GM21367 (cell line): ENCODE measurements around the gene PHF3.
"Not testable (repeated sequence)": the region's sequence is repeated elsewhere in the genome, so short reads cannot be mapped to it uniquely, and the experiment has no call there.

Experiments
- ATAC-seq: cut with Tn5 transposase; IDR thresholded peaks from one replicate; pipeline ENCODE4 v1.9.1; 2021; ENCODE audit not compliant: unreplicated experiment

The PHF3 gene

GRCh38 chr6:63706630-63707029 is 71.0 kb downstream of the PHF3 start:
- ATAC-seq = no peak

- no peak for ATAC-seq
These were observed 73.0 kb downstream of the PHF3 start for GRCh38 chr6:63708631-63709030.

GRCh38 chr6:63709148-63709547 is 73.5 kb downstream of the PHF3 start:
- no peak for ATAC-seq

- ATAC-seq = no peak
These were observed 77.7 kb downstream of the PHF3 start for GRCh38 chr6:63713332-63713731.

GRCh38 chr6:63714091-63714490 is 78.5 kb downstream of the PHF3 start:
- no peak for ATAC-seq

GRCh38 chr6:63716169-63716568 is 80.6 kb downstream of the PHF3 start:
- no peak for ATAC-seq

GRCh38 chr6:63721181-63721580 is 85.6 kb downstream of the PHF3 start:
- no peak for ATAC-seq

- ATAC-seq = no peak
These were observed 89.1 kb downstream of the PHF3 start for GRCh38 chr6:63724721-63725120.

- no peak for ATAC-seq
These were observed 94.7 kb downstream of the PHF3 start for GRCh38 chr6:63730311-63730710.

- no peak for ATAC-seq
These were observed 96.3 kb downstream of the PHF3 start for GRCh38 chr6:63731930-63732329.

- ATAC-seq = no peak
These were observed 96.7 kb downstream of the PHF3 start for GRCh38 chr6:63732336-63732735.

- ATAC-seq = no peak
These were observed 99.3 kb downstream of the PHF3 start for GRCh38 chr6:63734923-63735322.

GRCh38 chr6:63738190-63738589 is 102.6 kb downstream of the PHF3 start:
- ATAC-seq = not testable (repeated sequence)

- no peak for ATAC-seq
These were observed 103.6 kb downstream of the PHF3 start for GRCh38 chr6:63739094-63739687.

GRCh38 chr6:63740709-63741108 is 105.1 kb downstream of the PHF3 start:
- ATAC-seq = no peak

GRCh38 chr6:63742060-63742459 is 106.5 kb downstream of the PHF3 start:
- ATAC-seq = no peak

GRCh38 chr6:63743691-63744090 is 108.1 kb downstream of the PHF3 start:
- ATAC-seq = no peak

GRCh38 chr6:63744810-63745209 is 109.2 kb downstream of the PHF3 start:
- no peak for ATAC-seq

- ATAC-seq = no peak
These were observed 110.2 kb downstream of the PHF3 start for GRCh38 chr6:63745784-63746183.

GRCh38 chr6:63750400-63750799 is 114.8 kb downstream of the PHF3 start:
- ATAC-seq = no peak

GRCh38 chr6:63757275-63757674 is 121.7 kb downstream of the PHF3 start:
- not testable (repeated sequence) for ATAC-seq

- no peak for ATAC-seq
These were observed 122.2 kb downstream of the PHF3 start for GRCh38 chr6:63757826-63758225.

- ATAC-seq = no peak
These were observed 124.1 kb downstream of the PHF3 start for GRCh38 chr6:63759605-63760105.
